Measurements from ENCODE around the gene DISP3. TPM values are rescaled to one million over a fixed set of nuclear protein-coding genes. Genes with fewer than 3 reads are reported as not detected.

The DISP3 gene
- total and polyA plus RNA-seq, 2 of the 13 experiments (the other 11 are each of a cell fraction or from before 2014, with no cell fraction given) = 0.08 to 0.13 TPM

DNA sequence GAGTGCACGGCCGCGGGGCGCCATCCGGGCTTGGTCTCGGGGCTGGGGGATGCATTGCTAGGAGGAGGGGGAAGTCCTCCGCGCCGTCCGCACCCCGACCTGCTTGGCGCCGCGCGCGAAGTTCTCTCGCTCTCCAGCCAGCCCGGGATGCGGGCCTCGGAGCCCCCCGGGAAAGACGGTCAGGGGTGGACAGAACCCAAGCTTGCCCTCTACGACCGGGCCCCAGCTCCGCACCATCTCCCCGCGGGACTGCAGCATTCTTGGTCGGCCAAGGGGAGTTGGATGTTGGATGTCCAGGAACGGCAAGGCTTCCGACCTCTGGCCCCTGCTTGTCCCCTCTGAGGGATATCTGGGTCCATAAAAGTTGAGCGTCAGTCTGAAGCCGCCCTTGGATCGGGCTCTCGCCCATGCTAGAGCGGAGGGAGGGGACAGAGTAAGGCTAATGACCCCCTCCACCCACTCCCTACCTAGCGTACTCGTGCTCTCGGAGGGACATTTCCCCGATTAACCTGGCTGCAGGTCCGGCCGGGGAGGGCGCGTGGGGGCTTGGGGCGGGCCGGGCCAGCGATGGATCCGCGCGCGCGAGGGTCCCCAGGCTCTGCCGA, 522 bp downstream of the DISP3 start (continued):
- TF ChIP-seq SSRP1 (CRISPR knock-in tag; IDR thresholded peaks at IDR 0.05) (no peak), TOE1 (CRISPR knock-in tag; IDR thresholded peaks at IDR 0.05) (no peak), PAF1 (CRISPR knock-in tag; IDR thresholded peaks at IDR 0.05) (no peak), ZNF580 (CRISPR knock-in tag; IDR thresholded peaks at IDR 0.05; ENCODE audit: borderline replicate concordance, low read depth) (no peak), GFI1 (CRISPR knock-in tag; IDR thresholded peaks at IDR 0.05; ENCODE audit: borderline replicate concordance) (0 out of 2 replicates have a peak, but pooled peaks have one; percentile 11), ZFP91 (CRISPR knock-in tag; IDR thresholded peaks at IDR 0.05; ENCODE audit: borderline replicate concordance) (0 out of 2 replicates have a peak, but pooled peaks have one; percentile 18), ZNF333 (CRISPR knock-in tag; IDR thresholded peaks at IDR 0.05; ENCODE audit: borderline replicate concordance) (no peak), ISX (CRISPR knock-in tag; conservative IDR thresholded peaks at IDR 0.05) (no peak), CREM (IDR thresholded peaks at IDR 0.05) (no peak), CREM (CRISPR knock-in tag; IDR thresholded peaks at IDR 0.05) (no peak), ISL2 (CRISPR knock-in tag; IDR thresholded peaks at IDR 0.05) (no peak), ZNF317 (CRISPR knock-in tag; IDR thresholded peaks at IDR 0.05) (no peak), ZNF569 (CRISPR knock-in tag; IDR thresholded peaks at IDR 0.05; ENCODE audit: borderline replicate concordance) (no peak), CC2D1A (CRISPR knock-in tag; IDR thresholded peaks at IDR 0.05) (no peak), RXRA (CRISPR knock-in tag; IDR thresholded peaks at IDR 0.05) (no peak), ZNF749 (CRISPR knock-in tag; IDR thresholded peaks at IDR 0.05; ENCODE audit: borderline replicate concordance) (0 out of 2 replicates have a peak, but pooled peaks have one; percentile 4), NONO (IDR thresholded peaks at IDR 0.05) (no peak), NONO (CRISPR knock-in tag; conservative IDR thresholded peaks at IDR 0.05) (no peak), ZNF879 (CRISPR knock-in tag; IDR thresholded peaks at IDR 0.05) (no peak), RAD51 (IDR thresholded peaks at IDR 0.05; ENCODE audit: borderline replicate concordance) (no peak), RNF2 (conservative IDR thresholded peaks at IDR 0.05; ENCODE audit: low read depth) (no peak), REL (CRISPR knock-in tag; conservative IDR thresholded peaks at IDR 0.05) (0 out of 2 replicates have a peak, but pooled peaks have one; percentile 9)
- TF ChIP-seq, protein P1, sequence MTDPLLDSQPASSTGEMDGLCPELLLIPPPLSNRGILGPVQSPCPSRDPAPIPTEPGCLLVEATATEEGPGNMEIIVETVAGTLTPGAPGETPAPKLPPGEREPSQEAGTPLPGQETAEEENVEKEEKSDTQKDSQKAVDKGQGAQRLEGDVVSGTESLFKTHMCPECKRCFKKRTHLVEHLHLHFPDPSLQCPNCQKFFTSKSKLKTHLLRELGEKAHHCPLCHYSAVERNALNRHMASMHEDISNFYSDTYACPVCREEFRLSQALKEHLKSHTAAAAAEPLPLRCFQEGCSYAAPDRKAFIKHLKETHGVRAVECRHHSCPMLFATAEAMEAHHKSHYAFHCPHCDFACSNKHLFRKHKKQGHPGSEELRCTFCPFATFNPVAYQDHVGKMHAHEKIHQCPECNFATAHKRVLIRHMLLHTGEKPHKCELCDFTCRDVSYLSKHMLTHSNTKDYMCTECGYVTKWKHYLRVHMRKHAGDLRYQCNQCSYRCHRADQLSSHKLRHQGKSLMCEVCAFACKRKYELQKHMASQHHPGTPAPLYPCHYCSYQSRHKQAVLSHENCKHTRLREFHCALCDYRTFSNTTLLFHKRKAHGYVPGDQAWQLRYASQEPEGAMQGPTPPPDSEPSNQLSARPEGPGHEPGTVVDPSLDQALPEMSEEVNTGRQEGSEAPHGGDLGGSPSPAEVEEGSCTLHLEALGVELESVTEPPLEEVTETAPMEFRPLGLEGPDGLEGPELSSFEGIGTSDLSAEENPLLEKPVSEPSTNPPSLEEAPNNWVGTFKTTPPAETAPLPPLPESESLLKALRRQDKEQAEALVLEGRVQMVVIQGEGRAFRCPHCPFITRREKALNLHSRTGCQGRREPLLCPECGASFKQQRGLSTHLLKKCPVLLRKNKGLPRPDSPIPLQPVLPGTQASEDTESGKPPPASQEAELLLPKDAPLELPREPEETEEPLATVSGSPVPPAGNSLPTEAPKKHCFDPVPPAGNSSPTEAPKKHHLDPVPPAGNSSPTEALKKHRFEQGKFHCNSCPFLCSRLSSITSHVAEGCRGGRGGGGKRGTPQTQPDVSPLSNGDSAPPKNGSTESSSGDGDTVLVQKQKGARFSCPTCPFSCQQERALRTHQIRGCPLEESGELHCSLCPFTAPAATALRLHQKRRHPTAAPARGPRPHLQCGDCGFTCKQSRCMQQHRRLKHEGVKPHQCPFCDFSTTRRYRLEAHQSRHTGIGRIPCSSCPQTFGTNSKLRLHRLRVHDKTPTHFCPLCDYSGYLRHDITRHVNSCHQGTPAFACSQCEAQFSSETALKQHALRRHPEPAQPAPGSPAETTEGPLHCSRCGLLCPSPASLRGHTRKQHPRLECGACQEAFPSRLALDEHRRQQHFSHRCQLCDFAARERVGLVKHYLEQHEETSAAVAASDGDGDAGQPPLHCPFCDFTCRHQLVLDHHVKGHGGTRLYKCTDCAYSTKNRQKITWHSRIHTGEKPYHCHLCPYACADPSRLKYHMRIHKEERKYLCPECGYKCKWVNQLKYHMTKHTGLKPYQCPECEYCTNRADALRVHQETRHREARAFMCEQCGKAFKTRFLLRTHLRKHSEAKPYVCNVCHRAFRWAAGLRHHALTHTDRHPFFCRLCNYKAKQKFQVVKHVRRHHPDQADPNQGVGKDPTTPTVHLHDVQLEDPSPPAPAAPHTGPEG (CRISPR knock-in tag; IDR thresholded peaks at IDR 0.05) = no peak
- TF ChIP-seq, protein P2, sequence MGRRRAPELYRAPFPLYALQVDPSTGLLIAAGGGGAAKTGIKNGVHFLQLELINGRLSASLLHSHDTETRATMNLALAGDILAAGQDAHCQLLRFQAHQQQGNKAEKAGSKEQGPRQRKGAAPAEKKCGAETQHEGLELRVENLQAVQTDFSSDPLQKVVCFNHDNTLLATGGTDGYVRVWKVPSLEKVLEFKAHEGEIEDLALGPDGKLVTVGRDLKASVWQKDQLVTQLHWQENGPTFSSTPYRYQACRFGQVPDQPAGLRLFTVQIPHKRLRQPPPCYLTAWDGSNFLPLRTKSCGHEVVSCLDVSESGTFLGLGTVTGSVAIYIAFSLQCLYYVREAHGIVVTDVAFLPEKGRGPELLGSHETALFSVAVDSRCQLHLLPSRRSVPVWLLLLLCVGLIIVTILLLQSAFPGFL (CRISPR knock-in tag; IDR thresholded peaks at IDR 0.05) = no peak

Measured in HepG2 (cell line).